SK-N-SH treated with all-trans-retinoic acid at 6 μM for 48 hours (cell line): ENCODE measurements around the gene TMEM119.

Source experiments
- ARNTL ChIP-seq: fragments of 450-650 bp; formaldehyde crosslinking; IDR thresholded peaks from 2 replicates; pipeline ENCODE4 v1.5.0; 2020; ENCODE audit warnings: low read depth, mild to moderate bottlenecking, moderate library complexity, borderline replicate concordance
- GLIS3 ChIP-seq: fragments of 250-450 bp; sonication (Bioruptor Pico); IDR thresholded peaks from 2 replicates; pipeline ENCODE4 v1.5.0; 2020; ENCODE audit warnings: mild to moderate bottlenecking, moderate library complexity
- PATZ1 ChIP-seq: fragments of 250-450 bp; sonication (Bioruptor Pico); IDR thresholded peaks from 2 replicates; pipeline ENCODE4 v1.8.0; 2020; ENCODE audit warnings: mild to moderate bottlenecking, moderate library complexity, borderline replicate concordance
- POU6F1 ChIP-seq: fragments of 250-450 bp; sonication (Bioruptor Pico); IDR thresholded peaks from 2 replicates; pipeline ENCODE4 v1.8.0; 2021; ENCODE audit warnings: low read depth, mild to moderate bottlenecking, moderate library complexity, borderline replicate concordance
- PPARA ChIP-seq: fragments of 250-450 bp; sonication (Bioruptor Pico); IDR thresholded peaks from 2 replicates; pipeline ENCODE4 v1.5.0; 2020; ENCODE audit warnings: mild to moderate bottlenecking, borderline replicate concordance
- RARB ChIP-seq: fragments of 250-450 bp; sonication (Bioruptor Pico); IDR thresholded peaks from 2 replicates; pipeline ENCODE4 v1.8.0; 2021; ENCODE audit warnings: mild to moderate bottlenecking, moderate library complexity
- TSHZ2 ChIP-seq: fragments of 250-450 bp; sonication (Bioruptor Pico); IDR thresholded peaks from 2 replicates; pipeline ENCODE4 v1.5.0; 2020; ENCODE audit warnings: mild to moderate bottlenecking, moderate library complexity
- ZNF70 ChIP-seq: fragments of 450-650 bp; formaldehyde crosslinking; IDR thresholded peaks from 2 replicates; pipeline ENCODE4 v1.5.0; 2020; ENCODE audit warnings: mild to moderate bottlenecking, moderate library complexity
- ZNF8 ChIP-seq: fragments of 450-650 bp; formaldehyde crosslinking; IDR thresholded peaks from 2 replicates; pipeline ENCODE4 v1.5.0; 2020; ENCODE audit warnings: mild to moderate bottlenecking, moderate library complexity

- TF ChIP-seq PATZ1 (CRISPR knock-in tag) (no peak), ZNF8 (no peak), PPARA (no peak), RARB (CRISPR knock-in tag) (no peak), GLIS3 (CRISPR knock-in tag) (no peak), TSHZ2 (CRISPR knock-in tag) (no peak), ARNTL (CRISPR knock-in tag) (no peak), POU6F1 (CRISPR knock-in tag) (no peak), ZNF70 (CRISPR knock-in tag) (no peak)
Observed at GRCh38 chr12:108646600-108647579, 49.0 kb upstream of the TMEM119 start.
